Fibroblast of the conjunctiva (primary cell): ENCODE data around the gene FAM76A.
"Not testable (repeated sequence)": the region's sequence is repeated elsewhere in the genome, so short reads cannot be mapped to it uniquely, and the experiment has no call there.

ENCODE experiments used
- DNase-seq: peaks from one replicate; pipeline ENCODE4 v3.0.0-alpha.2; 2010; ENCODE audit warnings: low read depth

Gene FAM76A

GRCh38 chr1:27724961-27725373 is 794 bp upstream of the FAM76A start:
- no peak for DNase-seq

- peak; percentile 8 for DNase-seq
These were observed 648 bp downstream of the FAM76A start for GRCh38 chr1:27726173-27727044.

GRCh38 chr1:27727126-27727525 is 1.4 kb downstream of the FAM76A start:
- no peak for DNase-seq

- no peak for DNase-seq
These were observed 10.5 kb downstream of the FAM76A start for GRCh38 chr1:27736252-27736651.

GRCh38 chr1:27741121-27741520 is 15.4 kb downstream of the FAM76A start:
- DNase-seq, result no peak

- no peak for DNase-seq
These were observed 18.8 kb downstream of the FAM76A start for GRCh38 chr1:27744556-27744955.

GRCh38 chr1:27745466-27745865 is 19.7 kb downstream of the FAM76A start:
- DNase-seq, result no peak

- no peak for DNase-seq
These were observed 26.6 kb downstream of the FAM76A start for GRCh38 chr1:27752360-27752759.

GRCh38 chr1:27755286-27755685 is 29.5 kb downstream of the FAM76A start:
- DNase-seq, result no peak

GRCh38 chr1:27755865-27756264 is 30.1 kb downstream of the FAM76A start:
- DNase-seq, result no peak

GRCh38 chr1:27759236-27759635 is 33.5 kb downstream of the FAM76A start:
- DNase-seq, result no peak

GRCh38 chr1:27760426-27760825 is 34.7 kb downstream of the FAM76A start:
- no peak for DNase-seq

GRCh38 chr1:27762033-27762432 is 36.3 kb downstream of the FAM76A start:
- no peak for DNase-seq

- DNase-seq, result no peak
These were observed 37.6 kb downstream of the FAM76A start for GRCh38 chr1:27763358-27763757.

GRCh38 chr1:27770293-27770830 is 44.6 kb downstream of the FAM76A start:
- DNase-seq, result no peak

- no peak for DNase-seq
These were observed 46.5 kb downstream of the FAM76A start for GRCh38 chr1:27772036-27772931.

GRCh38 chr1:27772932-27773825 is 47.4 kb downstream of the FAM76A start, which contains the start of gene STX12:
Gene STX12 (plus strand): TSS chr1:27773219. CDS start chr1:27773308, 89 bp downstream.
- peak; percentile 100 for DNase-seq

- no peak for DNase-seq
These were observed 48.2 kb downstream of the FAM76A start for GRCh38 chr1:27773826-27774445.

- DNase-seq, result no peak
These were observed 48.9 kb downstream of the FAM76A start for GRCh38 chr1:27774654-27775053.

- DNase-seq, result not testable (repeated sequence)
These were observed 49.6 kb downstream of the FAM76A start for GRCh38 chr1:27775336-27775735.

GRCh38 chr1:27776276-27776675 is 50.5 kb downstream of the FAM76A start:
- DNase-seq, result not testable (repeated sequence)
